MM.1S (cell line): Measurements from ENCODE around the gene NOP10.
"Not testable (repeated sequence)": the region's sequence is repeated elsewhere in the genome, so short reads cannot be mapped to it uniquely, and the experiment has no call there.

Experiments used
- DNase-seq: peaks from one replicate; pipeline ENCODE4 v3.0.0-alpha.2; 2015
- H2AFZ ChIP-seq: fragments of 300-600 bp; sonication (generic); 2 replicates; pipeline ENCODE4 v1.6.0; 2016; ENCODE audit warnings: antibody characterized with exemption, low read length
- H3F3A ChIP-seq: fragments of 300-600 bp; sonication (generic); 2 replicates; pipeline ENCODE4 v1.6.1; 2016; ENCODE audit warnings: mild to moderate bottlenecking, antibody characterized with exemption, low read length, moderate library complexity, mixed read lengths; ENCODE audit not compliant: insufficient read depth
- H3K27ac ChIP-seq: fragments of 300-600 bp; sonication (generic); 2 replicates; pipeline ENCODE4 v1.5.1; 2016; ENCODE audit warnings: mild to moderate bottlenecking, low read length
- H3K27me3 ChIP-seq: fragments of 300-600 bp; sonication (generic); replicated peaks from 2 replicates; pipeline ENCODE4 v1.6.0; 2016; ENCODE audit warnings: low read length; ENCODE audit not compliant: insufficient read depth
- H3K36me3 ChIP-seq: fragments of 300-600 bp; sonication (generic); replicated peaks from 2 replicates; pipeline ENCODE4 v1.6.1; 2016; ENCODE audit warnings: mild to moderate bottlenecking, low read length, mixed read lengths; ENCODE audit not compliant: insufficient read depth
- H3K4me1 ChIP-seq: fragments of 300-600 bp; sonication (generic); 2 replicates; pipeline ENCODE4 v1.6.1; 2016; ENCODE audit warnings: low read length, mixed read lengths
- H3K4me2 ChIP-seq: fragments of 300-600 bp; sonication (generic); 2 replicates; pipeline ENCODE4 v1.6.0; 2016; ENCODE audit warnings: low read depth, low read length
- H3K4me3 ChIP-seq: fragments of 300-600 bp; sonication (generic); 2 replicates; pipeline ENCODE4 v1.5.1; 2016; ENCODE audit warnings: low read length, mixed read lengths
- H3K79me2 ChIP-seq: fragments of 300-600 bp; sonication (generic); 2 replicates; pipeline ENCODE4 v1.6.1; 2016; ENCODE audit warnings: mixed run types, low read length, mixed read lengths
- H3K9ac ChIP-seq: fragments of 300-600 bp; sonication (generic); 2 replicates; pipeline ENCODE4 v1.6.1; 2016; ENCODE audit warnings: low read length, mixed read lengths
- H3K9me2 ChIP-seq: fragments of 300-600 bp; sonication (generic); replicated peaks from 2 replicates; pipeline ENCODE4 v1.6.1; 2016; ENCODE audit warnings: mild to moderate bottlenecking, low read length, mixed read lengths; ENCODE audit not compliant: insufficient read depth
- H3K9me3 ChIP-seq: fragments of 300-600 bp; sonication (generic); replicated peaks from 2 replicates; pipeline ENCODE4 v1.6.1; 2016; ENCODE audit warnings: mild to moderate bottlenecking, low read length, mixed read lengths; ENCODE audit not compliant: insufficient read depth
- H4K20me1 ChIP-seq: fragments of 300-600 bp; sonication (generic); 2 replicates; pipeline ENCODE4 v1.6.1; 2016; ENCODE audit warnings: mild to moderate bottlenecking, low read length, moderate library complexity, mixed read lengths; ENCODE audit not compliant: insufficient read depth
- EZH2 ChIP-seq: fragments of 300-600 bp; sonication (generic); optimal IDR thresholded peaks from 2 replicates; pipeline ENCODE3; 2017; ENCODE audit warnings: low read depth, mild to moderate bottlenecking, antibody characterized with exemption, low read length, mixed read lengths
- EZH2phosphoT487 ChIP-seq: fragments of 300-600 bp; sonication (generic); IDR thresholded peaks from 2 replicates; pipeline ENCODE4 v1.6.1; 2018; ENCODE audit warnings: antibody characterized with exemption, low read length
- TF ChIP-seq, protein P1 (sequence below): fragments of 300-600 bp; sonication (generic); IDR thresholded peaks from 2 replicates; pipeline ENCODE4 v1.5.1; 2016; ENCODE audit warnings: antibody characterized with exemption, low read length, mixed read lengths

Gene NOP10

DNA sequence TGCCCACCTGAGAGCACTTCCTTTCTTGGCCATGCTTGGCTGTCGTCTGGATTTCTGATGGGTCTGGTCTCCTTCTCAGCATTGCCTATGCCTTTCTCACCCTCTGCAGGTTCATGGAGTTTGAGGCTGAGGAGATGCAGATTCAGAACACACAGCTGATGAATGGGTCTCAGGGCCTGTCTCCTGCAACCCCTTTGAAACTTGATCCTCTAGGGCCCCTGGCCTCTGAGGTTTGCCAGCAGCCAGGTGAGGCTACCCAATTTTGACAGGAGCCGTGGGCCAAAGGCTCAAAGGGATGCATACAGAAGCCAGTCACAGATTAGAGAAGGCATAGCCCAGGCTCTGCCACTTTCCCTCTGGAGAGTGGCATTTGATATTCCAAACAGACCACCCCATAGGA lies 10.7 kb upstream of the NOP10 start:
- Histone ChIP-seq H3K36me3 (no peaks in the 10 kb centered on the region), H3K9me3 (no peaks in the 10 kb centered on the region), H2AFZ (no peak overlapping the region), H3K9ac (no peak overlapping the region), H3K4me2 (no peak overlapping the region), H3K4me1 (no peaks in the 10 kb centered on the region), H3K9me2 (no peaks in the 10 kb centered on the region), H3K4me3 (no peak overlapping the region), H3K27ac (no peak overlapping the region), H3F3A (no peaks in the 10 kb centered on the region), H4K20me1 (no peaks in the 10 kb centered on the region), H3K27me3 (no peaks in the 10 kb centered on the region), H3K79me2 (no peaks in the 10 kb centered on the region)
- no peak for TF ChIP-seq EZH2phosphoT487
- TF ChIP-seq, protein P1, sequence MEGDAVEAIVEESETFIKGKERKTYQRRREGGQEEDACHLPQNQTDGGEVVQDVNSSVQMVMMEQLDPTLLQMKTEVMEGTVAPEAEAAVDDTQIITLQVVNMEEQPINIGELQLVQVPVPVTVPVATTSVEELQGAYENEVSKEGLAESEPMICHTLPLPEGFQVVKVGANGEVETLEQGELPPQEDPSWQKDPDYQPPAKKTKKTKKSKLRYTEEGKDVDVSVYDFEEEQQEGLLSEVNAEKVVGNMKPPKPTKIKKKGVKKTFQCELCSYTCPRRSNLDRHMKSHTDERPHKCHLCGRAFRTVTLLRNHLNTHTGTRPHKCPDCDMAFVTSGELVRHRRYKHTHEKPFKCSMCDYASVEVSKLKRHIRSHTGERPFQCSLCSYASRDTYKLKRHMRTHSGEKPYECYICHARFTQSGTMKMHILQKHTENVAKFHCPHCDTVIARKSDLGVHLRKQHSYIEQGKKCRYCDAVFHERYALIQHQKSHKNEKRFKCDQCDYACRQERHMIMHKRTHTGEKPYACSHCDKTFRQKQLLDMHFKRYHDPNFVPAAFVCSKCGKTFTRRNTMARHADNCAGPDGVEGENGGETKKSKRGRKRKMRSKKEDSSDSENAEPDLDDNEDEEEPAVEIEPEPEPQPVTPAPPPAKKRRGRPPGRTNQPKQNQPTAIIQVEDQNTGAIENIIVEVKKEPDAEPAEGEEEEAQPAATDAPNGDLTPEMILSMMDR = no peak
- no peak for TF ChIP-seq EZH2
- DNase-seq = no peak

DNA sequence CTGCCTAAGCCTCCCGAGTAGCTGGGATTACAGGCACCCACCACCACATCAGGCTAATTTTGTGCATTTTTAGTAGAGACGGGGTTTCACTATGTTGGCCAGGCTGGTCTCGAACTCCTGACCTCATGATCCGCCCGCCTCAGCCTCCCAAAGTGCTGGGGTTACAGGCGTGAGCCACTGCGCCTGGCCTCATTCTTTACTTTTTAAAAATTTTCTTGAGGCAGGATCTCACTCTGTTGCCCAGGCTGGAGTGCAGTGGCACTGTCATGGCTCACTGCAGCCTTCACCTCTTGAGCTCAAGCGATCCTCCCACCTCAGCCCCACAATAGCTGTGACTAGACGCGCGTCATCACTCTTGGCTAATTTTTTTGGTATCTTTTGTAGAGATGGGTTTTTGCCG lies 10.1 kb upstream of the NOP10 start:
- DNase-seq, H3K4me2 ChIP-seq, H3K27ac ChIP-seq, H3K4me3 ChIP-seq, H3K9me2 ChIP-seq, H3K79me2 ChIP-seq, H2AFZ ChIP-seq, H3K27me3 ChIP-seq, H4K20me1 ChIP-seq, H3K4me1 ChIP-seq, H3F3A ChIP-seq, H3K9me3 ChIP-seq, H3K36me3 ChIP-seq, H3K9ac ChIP-seq: not testable (repeated sequence)

DNA sequence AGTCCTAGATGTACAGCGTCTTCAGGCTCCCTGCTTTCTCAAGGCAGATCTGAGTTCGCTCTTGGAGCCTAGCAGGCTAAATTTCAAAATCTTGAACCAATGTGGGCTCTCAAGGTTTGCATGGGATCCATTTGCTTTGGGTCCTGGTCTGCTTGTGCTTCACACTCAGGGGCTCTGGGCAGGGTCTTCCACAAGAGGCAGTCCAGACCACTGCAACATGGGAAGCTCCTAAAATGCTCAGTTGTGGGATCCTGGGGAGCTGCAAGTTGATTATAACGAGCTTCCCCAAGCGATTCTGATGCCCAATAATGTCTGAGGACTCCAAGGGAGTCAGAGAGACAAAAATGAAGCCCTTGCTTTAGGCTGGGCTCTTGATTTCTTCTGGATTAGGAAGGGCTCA lies 6.8 kb upstream of the NOP10 start:
- H3K9me2 ChIP-seq = no peaks in the 10 kb centered on the region
- H4K20me1 ChIP-seq = no peaks in the 10 kb centered on the region
- no peaks in the 10 kb centered on the region for H3K9me3 ChIP-seq
- no peaks in the 10 kb centered on the region for H3K4me1 ChIP-seq
- TF ChIP-seq EZH2phosphoT487 = no peak
- TF ChIP-seq EZH2 = no peak
- TF ChIP-seq, protein P1 = no peak
- no peaks in the 10 kb centered on the region for H3F3A ChIP-seq
- H3K4me2 ChIP-seq = no peak overlapping the region
- no peak overlapping the region for H2AFZ ChIP-seq
- no peaks in the 10 kb centered on the region for H3K79me2 ChIP-seq
- no peak overlapping the region for H3K27ac ChIP-seq
- no peaks in the 10 kb centered on the region for H3K27me3 ChIP-seq
- DNase-seq = no peak
- no peak overlapping the region for H3K9ac ChIP-seq
- H3K4me3 ChIP-seq = no peak overlapping the region
- no peaks in the 10 kb centered on the region for H3K36me3 ChIP-seq

DNA sequence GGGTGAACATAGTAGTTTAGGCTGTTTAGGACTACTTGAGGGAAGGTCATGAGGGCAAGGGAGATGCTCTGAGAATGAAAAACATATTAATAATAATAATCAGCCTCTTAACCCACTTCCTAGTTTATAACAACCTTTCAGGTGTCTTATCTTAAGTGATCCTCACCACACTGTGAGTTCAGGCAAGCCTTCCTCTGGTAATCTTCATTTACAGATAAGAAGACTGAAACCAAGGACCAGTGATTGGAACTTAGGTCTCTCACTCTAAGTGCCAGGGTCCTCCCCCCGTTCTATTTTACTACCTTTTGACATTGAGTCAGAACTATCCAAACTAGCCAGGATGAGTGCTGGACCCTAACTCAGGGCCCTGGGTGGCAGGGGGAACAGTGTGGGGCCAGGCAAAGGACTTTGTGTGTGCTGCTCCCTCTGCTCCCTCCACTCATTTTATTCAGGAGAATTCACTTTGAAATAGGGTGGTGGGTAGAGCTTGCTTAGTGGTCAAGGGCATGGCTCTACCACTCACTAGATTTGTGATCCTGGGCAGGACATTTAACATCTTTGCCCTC lies 5.9 kb upstream of the NOP10 start:
- no peaks in the 10 kb centered on the region for H3K36me3 ChIP-seq
- H3K4me1 ChIP-seq = no peaks in the 10 kb centered on the region
- no peaks in the 10 kb centered on the region for H3K9me3 ChIP-seq
- no peaks in the 10 kb centered on the region for H3F3A ChIP-seq
- H3K4me3 ChIP-seq = no peak overlapping the region
- no peaks in the 10 kb centered on the region for H3K9me2 ChIP-seq
- H3K4me2 ChIP-seq = no peak overlapping the region
- no peaks in the 10 kb centered on the region for H3K27me3 ChIP-seq
- H4K20me1 ChIP-seq = no peaks in the 10 kb centered on the region
- no peak overlapping the region for H3K27ac ChIP-seq
- no peak overlapping the region for H3K9ac ChIP-seq
- no peak for TF ChIP-seq EZH2phosphoT487
- no peak for TF ChIP-seq EZH2
- TF ChIP-seq, protein P1 = no peak
- DNase-seq = no peak
- no peak overlapping the region for H2AFZ ChIP-seq
- H3K79me2 ChIP-seq = no peaks in the 10 kb centered on the region
